ENCODE data around the gene RAB5IF.

RAB5IF gene

DNA sequence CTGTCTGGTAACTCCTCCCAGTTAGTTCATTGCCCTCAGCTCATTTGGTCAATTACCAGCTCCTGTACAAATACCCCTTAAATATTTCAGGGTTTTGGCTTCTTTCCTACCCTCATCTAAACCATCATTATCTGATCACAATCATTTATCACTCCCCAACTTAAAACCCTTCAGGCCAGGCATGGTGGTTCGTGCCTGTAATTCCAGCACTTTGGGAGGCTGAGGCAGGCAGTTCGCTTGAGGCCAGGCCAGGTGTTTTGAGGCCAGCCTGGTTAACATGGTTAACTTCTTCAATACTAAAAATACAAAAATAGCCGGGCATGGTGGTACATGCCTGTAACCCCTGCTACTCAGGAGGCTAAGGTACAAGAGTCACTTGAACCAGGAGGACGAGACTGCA, 22.8 kb upstream of the RAB5IF start:
- no peak for DNase-seq
- TF ChIP-seq, protein P1, sequence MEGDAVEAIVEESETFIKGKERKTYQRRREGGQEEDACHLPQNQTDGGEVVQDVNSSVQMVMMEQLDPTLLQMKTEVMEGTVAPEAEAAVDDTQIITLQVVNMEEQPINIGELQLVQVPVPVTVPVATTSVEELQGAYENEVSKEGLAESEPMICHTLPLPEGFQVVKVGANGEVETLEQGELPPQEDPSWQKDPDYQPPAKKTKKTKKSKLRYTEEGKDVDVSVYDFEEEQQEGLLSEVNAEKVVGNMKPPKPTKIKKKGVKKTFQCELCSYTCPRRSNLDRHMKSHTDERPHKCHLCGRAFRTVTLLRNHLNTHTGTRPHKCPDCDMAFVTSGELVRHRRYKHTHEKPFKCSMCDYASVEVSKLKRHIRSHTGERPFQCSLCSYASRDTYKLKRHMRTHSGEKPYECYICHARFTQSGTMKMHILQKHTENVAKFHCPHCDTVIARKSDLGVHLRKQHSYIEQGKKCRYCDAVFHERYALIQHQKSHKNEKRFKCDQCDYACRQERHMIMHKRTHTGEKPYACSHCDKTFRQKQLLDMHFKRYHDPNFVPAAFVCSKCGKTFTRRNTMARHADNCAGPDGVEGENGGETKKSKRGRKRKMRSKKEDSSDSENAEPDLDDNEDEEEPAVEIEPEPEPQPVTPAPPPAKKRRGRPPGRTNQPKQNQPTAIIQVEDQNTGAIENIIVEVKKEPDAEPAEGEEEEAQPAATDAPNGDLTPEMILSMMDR (IDR thresholded peaks at IDR 0.05; ENCODE audit: low read depth, low read length): no peak
- Histone ChIP-seq H3K4me3 (ENCODE audit: low read depth, low read length) (no peak overlapping the region), H3K9me3 (ENCODE audit: severe bottlenecking) (no peaks in the 10 kb centered on the region), H3K27me3 (ENCODE audit: insufficient read depth, low read depth, severe bottlenecking) (no peaks in the 10 kb centered on the region), H3K27ac (no peak overlapping the region), H3K36me3 (peaks cover 53% of the 10 kb centered on the region)

DNA sequence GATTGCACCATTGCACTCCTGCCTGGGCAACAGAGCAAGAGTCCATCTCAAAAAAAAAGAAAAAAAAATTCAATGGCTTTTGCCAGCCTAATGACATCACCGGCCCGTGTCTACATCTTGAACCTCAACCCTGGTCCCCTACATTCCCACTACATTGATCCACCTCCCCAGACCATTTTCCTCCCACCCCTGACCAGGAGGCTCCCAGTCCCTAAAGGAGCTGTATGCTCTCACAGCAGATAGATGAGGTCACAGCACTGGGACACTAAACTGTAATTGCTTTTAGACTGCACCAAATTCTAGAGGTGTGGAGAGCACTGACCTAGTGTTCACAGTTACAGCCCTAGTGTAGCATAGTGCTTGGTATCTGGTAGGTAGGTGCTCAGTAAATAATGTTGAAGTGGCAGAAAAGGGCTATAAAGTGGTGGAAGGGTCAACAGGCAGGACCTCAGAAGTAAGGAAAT, 21.5 kb upstream of the RAB5IF start:
- Histone ChIP-seq H3K27ac (no peak overlapping the region), H3K36me3 (peaks cover 49% of the 10 kb centered on the region), H3K27me3 (ENCODE audit: insufficient read depth, low read depth, severe bottlenecking) (no peaks in the 10 kb centered on the region), H3K4me3 (ENCODE audit: low read depth, low read length) (no peak overlapping the region), H3K9me3 (ENCODE audit: severe bottlenecking) (no peaks in the 10 kb centered on the region)
- no peak for DNase-seq
- TF ChIP-seq, protein P1 (IDR thresholded peaks at IDR 0.05; ENCODE audit: low read depth, low read length): no peak

DNA sequence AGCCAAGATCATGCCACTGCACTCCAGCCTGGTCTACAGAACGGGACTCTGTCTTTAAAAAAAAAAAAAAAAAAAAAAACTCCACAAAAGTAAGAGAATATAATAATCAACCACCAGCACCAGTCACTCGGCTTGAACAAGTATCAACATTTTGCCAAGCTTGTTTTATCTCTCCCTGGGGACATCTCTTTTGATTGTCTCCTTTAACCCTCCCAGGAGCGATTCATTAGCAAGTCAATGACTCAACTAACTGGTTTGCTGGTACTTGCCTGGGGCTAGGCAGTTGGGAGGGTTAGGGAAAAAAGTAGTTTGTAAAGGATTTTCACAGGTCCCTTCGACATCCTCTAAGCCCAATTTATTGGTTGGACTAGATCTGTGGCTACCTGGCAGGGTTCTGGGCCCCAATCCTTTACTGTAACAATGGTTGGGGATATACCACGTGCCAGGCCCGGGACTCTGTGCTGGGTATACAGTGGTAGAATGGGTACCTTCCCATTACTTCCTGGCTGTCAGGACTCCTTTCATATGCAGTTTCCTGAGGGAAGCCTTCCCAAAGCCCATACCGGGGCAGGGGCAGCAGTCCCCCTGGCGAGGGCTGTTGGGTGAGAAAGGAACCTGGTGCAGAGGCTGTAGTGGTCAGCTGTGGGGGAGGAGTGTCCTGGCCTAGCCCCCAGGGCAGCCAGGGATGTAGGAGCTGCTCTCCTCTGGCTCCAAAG, 20.0 kb upstream of the RAB5IF start:
- TF ChIP-seq, protein P1 (IDR thresholded peaks at IDR 0.05; ENCODE audit: low read depth, low read length): no peak
- no peak for DNase-seq

DNA sequence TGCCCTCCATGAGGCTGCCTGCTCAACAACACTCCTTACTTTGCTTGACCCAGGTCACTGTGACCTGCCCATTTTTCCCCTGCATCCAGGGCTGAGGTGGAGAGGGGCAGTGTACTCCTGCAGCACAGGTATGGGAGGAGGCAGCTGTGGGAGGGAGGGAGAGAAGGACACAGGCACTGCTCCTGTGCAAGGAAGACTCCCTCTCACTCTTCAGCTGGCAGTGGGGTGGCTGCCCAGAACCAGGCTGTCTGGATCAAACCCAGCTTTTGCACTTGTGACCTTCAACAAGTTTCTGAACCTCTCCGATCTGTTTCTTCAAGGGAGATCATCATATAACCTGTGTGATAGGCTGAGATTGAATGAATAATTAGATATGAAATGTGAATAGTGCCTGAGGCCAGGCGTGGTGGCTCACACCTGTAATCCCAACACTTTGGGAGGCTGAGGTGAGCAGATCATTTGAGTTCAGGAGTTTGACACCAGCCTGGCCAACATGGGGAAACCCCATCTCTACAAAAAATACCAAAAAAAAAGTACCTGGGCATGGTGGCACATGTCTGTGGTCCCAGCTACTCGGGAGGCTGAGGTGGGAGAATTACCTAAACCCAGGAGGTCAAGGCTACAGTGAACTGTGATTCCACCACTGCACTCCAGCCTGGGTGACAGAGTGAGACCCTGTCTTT, 18.1 kb upstream of the RAB5IF start:
- H3K27me3 ChIP-seq (ENCODE audit: insufficient read depth, low read depth, severe bottlenecking): no peaks in the 10 kb centered on the region
- no peak for DNase-seq
- TF ChIP-seq, protein P1 (IDR thresholded peaks at IDR 0.05; ENCODE audit: low read depth, low read length): no peak

More for the DNA sequence above, 20.0 kb upstream of the RAB5IF start:
- Histone ChIP-seq H3K9me3 (ENCODE audit: severe bottlenecking) (no peaks in the 10 kb centered on the region), H3K27me3 (ENCODE audit: insufficient read depth, low read depth, severe bottlenecking) (no peaks in the 10 kb centered on the region), H3K27ac (no peak overlapping the region), H3K4me3 (ENCODE audit: low read depth, low read length) (no peak overlapping the region), H3K36me3 (peaks cover 41% of the 10 kb centered on the region)

DNA sequence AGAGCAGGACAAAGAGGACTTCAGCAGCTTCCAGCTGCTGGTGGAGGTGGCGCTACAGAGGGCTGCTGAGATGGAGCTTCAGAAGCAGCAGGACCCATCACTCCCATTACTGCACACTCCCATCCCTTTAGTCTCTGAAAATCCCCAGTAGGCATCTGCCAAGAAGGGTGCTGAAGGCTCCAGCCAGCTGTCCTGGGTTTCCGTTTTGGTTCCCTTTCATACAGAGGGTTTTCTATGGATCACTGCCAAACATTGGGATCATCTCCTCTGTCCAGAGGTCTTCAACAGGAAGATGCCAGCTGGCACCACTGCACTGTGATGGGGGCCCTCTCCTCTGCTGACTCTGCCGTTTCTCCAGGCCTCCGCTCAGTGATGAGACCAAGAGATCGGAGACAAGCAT, 14.3 kb upstream of the RAB5IF start:
- Histone ChIP-seq H3K9me3 (ENCODE audit: severe bottlenecking) (no peaks in the 10 kb centered on the region), H3K36me3 (peaks cover 38% of the 10 kb centered on the region), H3K27me3 (ENCODE audit: insufficient read depth, low read depth, severe bottlenecking) (no peaks in the 10 kb centered on the region), H3K4me3 (ENCODE audit: low read depth, low read length) (no peak overlapping the region), H3K27ac (peak overlapping the region; percentile 42; the same call in 1 of the 2 replicates)
- TF ChIP-seq, protein P1 (IDR thresholded peaks at IDR 0.05; ENCODE audit: low read depth, low read length): no peak
- no peak for DNase-seq

More for the DNA sequence above, 18.1 kb upstream of the RAB5IF start:
- Histone ChIP-seq H3K27ac (no peak overlapping the region), H3K9me3 (ENCODE audit: severe bottlenecking) (no peaks in the 10 kb centered on the region), H3K36me3 (peaks cover 36% of the 10 kb centered on the region), H3K4me3 (ENCODE audit: low read depth, low read length) (no peak overlapping the region)

Measured in WERI-Rb-1 (cell line).